Mucosa of gallbladder (tissue), 1 donor: ENCODE data around the gene CD22. TPM values are rescaled to one million over a fixed set of nuclear protein-coding genes. Genes with fewer than 3 reads are reported as not detected.

ENCODE experiments used
- DNase-seq: peaks from one replicate; pipeline ENCODE4 v3.0.0-alpha.2; 2020; ENCODE audit warnings: low spot score
- total RNA-seq: library from RNA; stranded (reverse); gene quantifications from one replicate; pipeline ENCODE4 v1.2.1, GENCODE V29; 2021
- donor health status: DM: no; HTN: no; CAD: no.

CD22 gene
- total RNA-seq, 1 donor from 2014 or later = 4.2 TPM

DNA sequence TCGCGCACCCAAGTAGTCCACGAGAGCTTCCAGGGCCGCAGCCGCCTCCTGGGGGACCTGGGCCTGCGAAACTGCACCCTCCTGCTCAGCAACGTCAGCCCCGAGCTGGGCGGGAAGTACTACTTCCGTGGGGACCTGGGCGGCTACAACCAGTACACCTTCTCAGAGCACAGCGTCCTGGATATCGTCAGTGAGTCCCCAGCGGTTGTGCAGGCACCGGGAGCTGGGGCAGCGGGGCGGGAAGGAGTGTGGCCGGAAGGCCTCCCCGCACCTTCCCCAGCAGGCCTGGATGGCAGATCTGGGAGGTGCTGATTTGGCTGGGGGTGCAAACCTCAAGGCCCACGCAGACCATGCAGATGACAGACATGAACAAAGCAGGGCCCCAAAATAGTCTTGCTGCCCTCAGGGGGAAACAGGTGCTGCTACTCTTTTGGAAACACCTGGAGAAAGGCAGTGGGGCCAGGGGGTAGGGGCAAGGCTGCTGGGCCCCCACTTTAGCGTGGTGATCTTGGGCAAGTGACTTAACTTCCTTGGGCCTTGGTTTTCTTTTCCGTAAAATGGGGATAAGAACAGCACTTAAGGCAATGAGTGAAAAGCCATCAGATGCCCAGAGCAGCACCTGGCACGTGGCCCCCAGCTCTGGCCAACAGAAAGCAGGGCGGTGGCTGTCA is 33.1 kb upstream of the CD22 start:
- DNase-seq = no peak

DNA sequence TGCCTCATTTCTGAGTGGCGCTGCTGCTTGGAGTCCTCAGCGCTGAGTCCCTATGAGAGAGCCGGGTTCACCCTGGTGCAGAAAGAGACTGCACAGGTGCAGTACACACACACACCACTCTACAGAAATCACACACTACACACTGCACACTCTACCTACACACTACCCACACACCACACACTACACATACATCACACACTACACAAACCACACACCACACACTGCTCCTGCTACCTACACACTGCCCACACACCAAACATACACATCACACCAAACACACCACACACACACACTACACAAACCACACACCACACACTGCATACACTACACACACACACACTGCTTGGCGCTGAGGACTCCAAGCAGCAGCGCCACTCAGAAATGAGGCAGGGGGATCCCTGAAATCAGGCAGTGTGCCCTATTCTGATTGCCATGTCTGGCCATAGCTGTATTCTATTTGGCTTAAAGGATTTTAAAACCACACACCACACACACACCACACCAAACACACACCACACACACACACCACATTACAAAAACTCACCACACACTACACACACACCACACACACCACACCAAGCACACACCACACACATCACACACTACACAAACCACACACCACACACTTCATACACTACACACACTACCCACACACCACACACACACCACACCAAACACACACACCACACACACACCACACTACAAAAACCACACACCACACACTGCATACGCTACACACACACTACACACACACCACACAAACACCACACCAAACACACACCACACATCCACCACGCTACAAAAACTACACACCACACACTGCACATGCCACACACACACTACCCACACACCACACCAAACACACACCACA is 32.1 kb upstream of the CD22 start:
- DNase-seq = no peak

DNA sequence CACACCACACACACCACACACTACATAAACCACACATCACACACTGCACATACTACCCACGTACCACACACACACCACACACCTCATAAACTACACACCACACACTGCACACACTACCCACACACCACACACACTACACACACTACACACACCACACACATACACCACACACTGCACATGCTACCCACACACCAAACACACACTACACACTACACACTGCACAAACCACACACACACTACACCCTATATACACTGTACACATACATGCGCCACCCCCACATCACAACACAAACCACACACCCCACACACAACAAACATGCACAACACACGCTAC is 31.5 kb upstream of the CD22 start:
- no peak for DNase-seq

DNA sequence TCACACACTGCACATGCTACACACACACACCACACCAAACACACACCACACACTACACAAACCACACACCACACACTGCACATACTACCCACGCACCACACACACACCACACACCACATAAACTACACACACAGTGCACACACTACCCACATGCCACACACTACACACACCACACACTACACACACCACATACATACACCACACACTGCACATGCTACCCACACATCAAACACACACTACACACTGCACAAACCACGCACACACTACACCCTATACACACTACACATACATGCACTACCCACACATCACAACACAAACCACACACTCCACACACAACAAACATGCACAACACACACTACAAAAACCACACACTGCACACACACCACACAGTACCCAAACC is 31.1 kb upstream of the CD22 start:
- no peak for DNase-seq

DNA sequence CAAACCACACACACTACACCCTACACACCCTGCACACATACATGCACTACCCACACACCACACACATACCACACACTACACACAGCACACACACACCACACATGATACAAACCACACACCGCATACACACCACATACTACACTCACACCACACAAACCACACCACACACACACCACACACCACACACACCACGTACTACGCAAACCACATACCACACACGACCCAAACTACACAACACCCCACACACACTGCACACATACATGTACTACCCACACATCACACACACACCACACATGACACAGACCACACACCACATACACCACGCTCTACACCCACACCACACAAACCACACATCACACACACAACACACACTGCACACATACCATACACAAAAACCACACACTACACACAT is 30.4 kb upstream of the CD22 start:
- no peak for DNase-seq

DNA sequence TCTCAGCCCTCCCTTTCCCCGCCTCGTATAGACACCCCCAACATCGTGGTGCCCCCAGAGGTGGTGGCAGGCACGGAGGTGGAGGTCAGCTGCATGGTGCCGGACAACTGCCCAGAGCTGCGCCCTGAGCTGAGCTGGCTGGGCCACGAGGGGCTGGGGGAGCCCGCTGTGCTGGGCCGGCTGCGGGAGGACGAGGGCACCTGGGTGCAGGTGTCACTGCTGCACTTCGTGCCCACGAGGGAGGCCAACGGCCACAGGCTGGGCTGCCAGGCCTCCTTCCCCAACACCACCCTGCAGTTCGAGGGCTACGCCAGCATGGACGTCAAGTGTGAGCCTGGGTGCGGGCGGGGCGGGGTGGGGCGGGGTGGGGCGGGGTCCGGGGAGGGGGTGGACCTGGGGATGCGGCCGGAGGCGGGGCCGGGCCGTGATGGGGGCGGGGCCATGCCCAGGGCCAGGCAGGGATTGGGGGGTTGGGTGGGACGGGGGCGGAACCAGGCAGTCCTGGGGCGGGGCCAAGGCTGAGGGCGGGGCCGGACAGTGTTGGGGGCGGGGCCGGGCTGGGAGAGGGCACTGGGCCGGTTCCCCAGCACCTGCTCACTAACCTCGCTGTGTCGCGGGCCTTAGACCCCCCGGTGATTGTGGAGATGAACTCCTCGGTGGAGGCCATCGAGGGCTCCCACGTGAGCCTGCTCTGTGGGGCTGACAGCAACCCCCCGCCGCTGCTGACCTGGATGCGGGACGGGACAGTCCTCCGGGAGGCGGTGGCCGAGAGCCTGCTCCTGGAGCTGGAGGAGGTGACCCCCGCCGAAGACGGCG is 29.3 kb upstream of the CD22 start:
- no peak for DNase-seq

DNA sequence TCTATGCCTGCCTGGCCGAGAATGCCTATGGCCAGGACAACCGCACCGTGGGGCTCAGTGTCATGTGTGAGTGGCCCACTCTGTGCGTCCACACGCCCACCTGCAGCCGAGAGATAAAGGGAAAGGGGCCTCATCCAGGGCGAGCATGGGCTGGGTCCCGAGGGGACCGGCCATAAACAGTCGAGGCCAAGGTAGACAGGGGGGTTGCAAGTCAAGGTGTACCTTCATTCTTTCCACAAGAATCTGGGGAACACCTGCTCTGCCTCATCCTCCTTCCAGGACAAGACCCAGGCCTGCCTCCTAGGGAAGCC is 28.7 kb upstream of the CD22 start:
- DNase-seq = no peak

DNA sequence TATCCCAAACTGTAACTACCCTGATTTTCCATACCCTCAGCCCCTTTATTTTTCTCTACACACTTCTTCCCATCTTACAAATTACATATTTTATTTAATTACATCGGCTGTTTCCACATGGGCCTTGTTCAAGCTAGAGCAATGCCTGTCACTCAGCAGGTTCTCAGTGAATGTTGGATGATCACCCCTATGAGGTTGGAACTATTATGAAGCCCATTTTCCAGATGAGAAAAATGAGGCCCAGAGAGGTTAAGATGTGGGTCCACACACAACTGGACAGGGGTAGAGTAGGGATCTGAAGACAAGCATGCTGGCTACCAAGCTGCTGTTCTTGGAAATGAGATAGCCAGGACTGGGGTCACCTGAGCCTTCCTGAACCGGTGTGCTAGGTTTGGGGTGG is 27.0 kb upstream of the CD22 start:
- no peak for DNase-seq

DNA sequence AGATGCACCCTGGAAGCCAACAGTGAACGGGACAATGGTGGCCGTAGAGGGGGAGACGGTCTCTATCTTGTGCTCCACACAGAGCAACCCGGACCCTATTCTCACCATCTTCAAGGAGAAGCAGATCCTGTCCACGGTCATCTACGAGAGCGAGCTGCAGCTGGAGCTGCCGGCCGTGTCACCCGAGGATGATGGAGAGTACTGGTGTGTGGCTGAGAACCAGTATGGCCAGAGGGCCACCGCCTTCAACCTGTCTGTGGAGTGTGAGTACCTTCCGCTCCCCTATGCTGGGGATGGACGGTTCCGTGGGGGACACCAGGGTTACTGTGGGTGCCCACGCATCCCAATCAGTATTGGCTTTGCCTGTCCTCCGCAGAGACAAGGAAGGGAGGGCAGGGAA is 26.5 kb upstream of the CD22 start:
- DNase-seq = no peak

DNA sequence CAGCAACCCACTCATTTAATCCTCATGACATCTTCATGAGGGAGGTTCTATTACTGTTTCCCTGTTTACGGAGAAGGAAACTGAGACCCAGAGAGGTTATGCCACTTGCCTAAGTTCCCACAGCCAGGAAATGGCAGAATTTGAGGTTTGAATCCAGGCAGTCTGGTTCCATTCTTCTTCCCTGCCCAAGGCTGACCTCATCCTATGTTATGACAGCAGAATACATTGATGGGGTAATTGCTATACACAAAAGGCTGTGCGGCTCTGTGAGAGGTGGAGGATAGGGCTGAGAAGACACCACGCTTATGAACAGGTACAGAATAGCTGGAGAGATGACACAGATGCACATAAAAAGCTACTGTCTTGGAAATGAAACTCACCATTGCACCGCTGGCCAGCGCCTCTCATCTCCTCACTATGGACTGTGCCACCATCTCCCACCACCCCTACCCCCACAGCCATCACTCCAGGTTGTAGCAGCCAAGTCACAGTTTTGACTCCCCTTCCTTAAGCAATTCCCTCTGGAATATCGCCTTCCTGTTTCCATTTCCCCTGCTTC is 25.6 kb upstream of the CD22 start:
- DNase-seq = no peak

DNA sequence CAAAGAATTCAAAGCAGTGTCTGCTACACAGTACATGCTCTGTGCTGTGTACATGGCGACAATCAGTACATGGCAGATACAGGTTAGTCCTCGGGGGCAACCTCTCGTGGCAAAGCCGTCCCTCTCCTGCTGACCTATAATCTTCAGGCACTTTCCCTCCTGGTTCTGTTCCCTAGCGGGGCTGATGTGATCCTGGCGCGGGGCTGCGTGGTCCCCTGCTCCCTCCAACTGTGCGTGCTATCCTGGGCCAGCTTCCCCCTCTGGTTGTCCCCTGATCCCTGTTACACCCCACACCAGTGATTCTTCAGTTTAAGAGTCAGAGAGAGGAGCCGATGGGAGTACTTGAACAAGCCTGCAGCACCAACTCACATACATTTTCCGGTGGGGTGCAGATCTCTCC is 25.0 kb upstream of the CD22 start:
- no peak for DNase-seq

DNA sequence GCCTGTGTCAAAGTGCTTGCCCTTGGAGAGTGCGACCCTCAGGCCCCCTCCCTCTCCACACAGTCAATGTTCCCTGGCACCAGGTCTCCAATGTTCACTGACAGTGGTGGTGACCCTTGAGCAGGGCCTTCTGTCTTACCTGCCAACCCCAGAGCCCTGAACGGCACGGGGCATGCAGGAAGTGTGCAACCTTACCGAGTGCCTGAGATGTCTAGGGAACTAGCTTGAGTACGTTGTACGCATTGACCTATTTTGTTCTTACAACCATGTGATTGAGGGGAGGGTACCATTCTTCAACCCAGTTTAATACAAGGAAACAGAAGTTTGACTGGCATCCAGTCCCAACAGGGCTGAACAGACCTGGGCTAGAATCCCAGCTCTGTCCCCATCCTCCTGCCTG is 23.8 kb upstream of the CD22 start:
- DNase-seq = no peak

DNA sequence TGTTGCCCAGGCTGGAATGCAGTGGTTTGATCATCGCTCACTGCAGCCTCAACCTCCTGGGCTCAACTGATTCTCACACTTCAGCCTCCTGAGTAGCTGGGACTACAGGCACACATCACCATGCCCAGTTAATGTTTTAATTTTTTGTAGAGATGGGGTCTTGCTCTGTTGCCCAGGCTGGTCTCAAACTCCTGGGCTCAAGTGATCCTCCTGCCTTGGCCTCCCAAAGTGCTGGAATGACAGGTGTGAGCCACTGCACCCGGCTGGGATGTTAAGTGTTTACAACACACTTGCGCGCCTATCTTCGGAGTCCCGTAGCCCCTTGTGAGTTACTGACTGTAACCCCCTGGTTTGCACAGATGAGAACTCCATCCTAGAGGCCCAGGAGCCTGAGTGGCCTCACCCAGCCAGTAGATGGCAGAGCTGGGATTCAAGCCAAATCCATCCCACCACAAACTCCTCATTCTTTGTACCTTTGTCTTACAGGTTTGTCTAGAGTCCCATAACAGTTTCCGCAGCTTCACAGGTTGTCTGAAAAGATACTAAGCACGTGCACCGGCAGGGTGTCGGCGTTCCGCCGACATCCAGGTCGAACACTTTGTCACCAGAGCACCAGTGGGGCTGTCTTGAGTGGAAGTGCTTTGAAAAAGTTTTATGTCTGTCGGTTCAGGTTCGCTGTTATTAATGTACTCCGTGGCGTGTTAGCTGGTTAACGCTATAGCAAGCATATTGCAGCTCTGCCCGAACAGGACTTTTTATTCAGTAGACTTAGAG is 22.3 kb upstream of the CD22 start:
- DNase-seq = no peak

DNA sequence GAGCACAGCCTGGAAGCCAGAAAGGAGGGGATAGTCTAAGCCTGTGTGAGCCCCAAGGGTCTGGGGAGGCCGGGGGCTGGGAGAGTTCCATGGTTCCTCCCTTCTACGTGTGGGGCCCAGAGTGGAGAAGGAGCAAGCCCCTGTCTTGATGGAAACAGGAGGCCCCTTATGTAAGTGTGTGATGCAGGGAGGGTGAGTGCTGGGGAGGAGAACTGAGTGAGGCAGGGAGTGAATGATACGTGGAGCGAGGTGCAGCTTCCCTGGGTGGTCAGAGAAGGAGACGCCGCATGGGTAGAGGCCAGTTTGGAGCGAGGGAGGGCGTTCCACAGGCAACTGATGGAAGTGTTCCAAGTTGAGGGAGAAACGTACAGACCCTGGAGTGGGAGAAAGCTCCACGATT is 21.1 kb upstream of the CD22 start:
- DNase-seq = no peak

DNA sequence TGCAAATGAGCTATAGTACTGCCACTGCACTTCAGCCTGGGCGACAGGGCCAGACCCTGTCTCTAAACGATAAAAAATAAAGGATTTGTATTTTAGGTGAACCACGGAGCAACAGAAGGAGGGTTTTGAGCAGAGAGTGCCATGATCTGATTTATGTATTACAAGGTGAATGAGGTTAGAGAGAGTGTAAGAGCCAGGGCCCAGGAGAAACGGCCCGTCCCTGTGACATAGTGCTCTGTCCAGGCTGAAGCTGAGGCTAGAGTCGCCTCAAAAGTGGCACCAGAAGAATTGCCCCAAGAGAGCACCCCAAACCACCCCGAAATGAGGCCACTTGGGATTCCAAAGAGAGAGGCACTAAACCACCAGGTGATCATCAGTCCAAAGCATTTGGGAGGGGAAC is 20.1 kb upstream of the CD22 start:
- no peak for DNase-seq

DNA sequence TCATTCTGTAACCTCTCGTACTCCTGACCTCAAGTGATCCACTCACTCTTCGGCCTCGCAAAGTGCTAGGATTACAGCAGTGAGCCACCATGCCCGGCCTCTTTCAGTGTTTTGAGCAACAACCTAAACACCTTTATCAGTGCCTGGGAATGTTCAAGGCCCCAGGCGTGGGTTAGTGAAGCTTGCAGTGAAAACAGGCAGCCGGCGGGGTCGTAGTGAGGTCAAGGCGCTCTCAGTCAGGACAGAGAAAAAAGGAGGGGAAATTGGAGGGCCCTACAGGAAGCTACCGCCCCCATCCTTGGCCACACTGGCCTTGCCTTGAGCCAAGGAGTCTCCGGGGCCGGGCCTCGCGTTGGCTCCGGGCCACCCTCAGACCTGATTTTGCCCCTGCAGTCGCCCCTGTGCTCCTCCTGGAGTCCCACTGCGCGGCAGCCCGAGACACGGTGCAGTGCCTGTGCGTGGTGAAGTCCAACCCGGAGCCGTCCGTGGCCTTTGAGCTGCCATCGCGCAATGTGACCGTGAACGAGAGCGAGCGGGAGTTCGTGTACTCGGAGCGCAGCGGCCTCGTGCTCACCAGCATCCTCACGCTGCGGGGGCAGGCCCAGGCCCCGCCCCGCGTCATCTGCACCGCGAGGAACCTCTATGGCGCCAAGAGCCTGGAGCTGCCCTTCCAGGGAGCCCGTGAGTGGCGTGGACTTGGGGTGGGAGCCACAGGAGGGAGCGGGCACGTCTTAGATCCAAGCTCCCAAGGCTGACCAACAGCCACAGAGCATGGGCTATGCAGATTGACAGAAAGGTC is 19.3 kb upstream of the CD22 start:
- DNase-seq = no peak

DNA sequence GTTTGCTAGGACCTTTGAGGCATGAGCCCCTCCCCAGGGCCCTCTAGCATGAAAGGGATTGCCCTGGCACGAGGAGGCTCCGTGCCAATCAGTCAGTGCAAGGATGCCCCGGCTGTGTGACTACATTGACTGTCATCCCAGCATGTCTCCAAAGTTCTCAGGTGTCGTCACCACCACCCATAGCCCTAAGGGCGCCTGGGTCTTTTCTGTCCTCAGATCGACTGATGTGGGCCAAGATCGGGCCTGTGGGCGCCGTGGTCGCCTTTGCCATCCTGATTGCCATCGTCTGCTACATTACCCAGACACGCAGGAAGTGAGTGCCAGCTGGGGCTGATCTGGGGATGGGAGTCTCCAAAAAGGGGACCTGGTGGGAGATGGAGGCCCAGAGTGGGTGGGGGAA is 18.7 kb upstream of the CD22 start:
- DNase-seq = no peak

DNA sequence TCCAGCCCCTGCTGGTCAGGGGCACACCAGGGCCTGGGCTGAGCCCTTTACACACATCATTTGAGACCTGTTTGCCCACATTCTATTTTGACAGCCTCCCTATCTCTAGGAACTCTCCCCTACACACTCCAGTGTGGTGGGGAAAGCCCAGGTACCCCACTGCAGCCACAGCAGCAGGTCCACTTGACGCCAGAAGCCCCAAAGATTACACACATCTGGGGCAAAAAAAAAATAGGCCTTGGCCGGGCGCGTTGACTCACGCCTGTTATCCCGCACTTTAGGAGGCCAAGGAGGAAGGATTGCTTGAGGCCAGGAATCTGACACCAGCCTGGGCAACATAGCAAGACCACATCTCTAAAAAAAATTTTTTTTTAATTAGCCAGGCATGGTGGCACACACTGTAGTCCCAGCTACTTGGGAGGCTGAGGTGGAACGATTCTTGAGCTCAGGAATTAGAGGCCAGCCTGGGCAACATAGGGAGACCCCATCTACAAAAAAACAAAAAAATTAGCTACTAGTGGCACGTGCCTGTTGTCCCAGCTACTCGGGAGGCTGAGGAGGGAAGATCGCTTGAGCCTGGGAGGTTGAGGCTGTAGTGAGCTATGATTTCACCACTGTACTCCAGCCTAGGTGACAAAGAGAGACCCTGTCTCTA is 18.0 kb upstream of the CD22 start:
- no peak for DNase-seq

DNA sequence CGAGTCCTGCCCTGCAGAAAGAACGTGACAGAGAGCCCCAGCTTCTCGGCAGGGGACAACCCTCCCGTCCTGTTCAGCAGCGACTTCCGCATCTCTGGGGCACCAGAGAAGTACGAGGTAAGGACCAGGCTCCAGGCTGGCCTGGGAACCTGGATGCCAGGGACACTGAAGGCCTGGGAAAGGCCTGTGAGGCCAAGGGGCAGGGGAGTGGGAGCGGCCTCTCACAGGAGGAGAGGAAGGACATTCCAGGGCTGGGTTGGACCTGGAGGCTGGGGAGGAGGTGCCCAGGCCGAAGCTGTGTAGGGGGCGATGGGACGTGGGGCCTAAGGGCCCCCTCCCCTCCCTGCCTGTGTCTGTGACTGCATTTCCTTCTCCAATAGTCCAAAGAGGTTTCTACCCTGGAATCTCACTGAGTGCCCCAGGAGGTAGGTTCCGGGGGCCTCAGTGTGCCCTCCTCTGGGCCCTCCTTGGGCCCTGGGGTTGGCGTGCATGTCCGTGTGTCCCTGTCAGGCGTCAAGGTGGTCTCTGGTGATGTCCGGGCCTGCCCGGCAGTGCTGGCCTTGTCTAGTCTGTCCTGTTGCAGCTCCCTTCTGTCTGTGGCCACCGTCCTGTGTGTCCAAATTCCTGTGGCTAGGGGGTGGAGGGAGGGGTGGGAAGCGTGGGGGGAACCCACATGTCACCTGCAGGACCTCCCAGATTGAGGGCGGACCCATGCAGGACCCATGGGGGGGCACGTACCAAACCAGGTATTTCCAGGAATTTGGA is 16.9 kb upstream of the CD22 start:
- no peak for DNase-seq

DNA sequence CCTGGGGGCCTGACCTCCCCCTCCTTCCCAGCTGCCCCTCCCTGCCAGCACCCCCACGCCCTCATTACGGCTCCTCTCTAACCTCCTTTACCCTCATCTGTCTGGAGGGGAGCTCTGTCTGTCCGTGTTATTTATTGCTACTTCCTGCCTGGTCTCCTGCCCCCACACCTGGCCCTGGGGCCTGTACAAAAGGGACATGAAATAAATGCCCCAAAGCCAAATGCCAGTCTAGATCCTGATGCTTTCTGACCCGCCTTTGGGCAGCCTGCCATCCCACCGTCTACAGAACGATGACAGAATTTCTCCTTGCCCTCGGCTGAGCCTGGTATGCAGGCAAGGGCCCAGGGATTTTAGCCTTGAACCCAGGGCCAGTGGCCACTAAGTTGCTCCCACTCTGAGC is 15.4 kb upstream of the CD22 start:
- DNase-seq = no peak
